NCI-H2171 treated with DMSO at 0.1 percent for 48 hours (cell line): Measurements from ENCODE around the gene ATXN2.
"Not testable (repeated sequence)": the region's sequence is repeated elsewhere in the genome, so short reads cannot be mapped to it uniquely, and the experiment has no call there.

ENCODE experiments used
- DNase-seq: peaks from one replicate; lab custom pipeline; 2025; lab: John Stamatoyannopoulos, UW

The ATXN2 gene

GRCh38 chr12:111598637-111599452 lies at the start of gene ATXN2:
TSS of gene ATXN2 (minus strand) at chr12:111599315. CDS start at chr12:111599034, 281 bp downstream.
- DNase-seq = peak; percentile 54

- DNase-seq = no peak
Measured at GRCh38 chr12:111645433-111645832, 46.3 kb upstream of the ATXN2 start.

GRCh38 chr12:111643427-111643826 lies 44.3 kb upstream of the ATXN2 start:
- DNase-seq = no peak

GRCh38 chr12:111642681-111643426 lies 43.7 kb upstream of the ATXN2 start:
- DNase-seq = no peak

- DNase-seq = no peak
Measured at GRCh38 chr12:111640506-111640905, 41.4 kb upstream of the ATXN2 start.

GRCh38 chr12:111638556-111638955 lies 39.4 kb upstream of the ATXN2 start:
- no peak for DNase-seq

- DNase-seq = no peak
Measured at GRCh38 chr12:111636209-111636945, 37.3 kb upstream of the ATXN2 start.

GRCh38 chr12:111635524-111635923 lies 36.4 kb upstream of the ATXN2 start:
- DNase-seq = no peak

GRCh38 chr12:111628505-111629260 lies 29.6 kb upstream of the ATXN2 start:
- no peak for DNase-seq

GRCh38 chr12:111626230-111626629 lies 27.1 kb upstream of the ATXN2 start:
- DNase-seq = no peak

- no peak for DNase-seq
Measured at GRCh38 chr12:111624540-111624939, 25.4 kb upstream of the ATXN2 start.

- DNase-seq = not testable (repeated sequence)
Measured at GRCh38 chr12:111617841-111618240, 18.7 kb upstream of the ATXN2 start.

GRCh38 chr12:111616177-111616623 lies 17.1 kb upstream of the ATXN2 start:
- DNase-seq = no peak

- DNase-seq = no peak
Measured at GRCh38 chr12:111607239-111607638, 8.1 kb upstream of the ATXN2 start.

GRCh38 chr12:111606767-111607230 lies 7.7 kb upstream of the ATXN2 start:
- DNase-seq = no peak

- no peak for DNase-seq
Measured at GRCh38 chr12:111605911-111606766, 7.0 kb upstream of the ATXN2 start.

- DNase-seq = not testable (repeated sequence)
Measured at GRCh38 chr12:111602857-111603256, 3.7 kb upstream of the ATXN2 start.

- DNase-seq = no peak
Measured at GRCh38 chr12:111602348-111602747, 3.2 kb upstream of the ATXN2 start.

- not testable (repeated sequence) for DNase-seq
Measured at GRCh38 chr12:111600986-111601385, 1.9 kb upstream of the ATXN2 start.

- no peak for DNase-seq
Measured at GRCh38 chr12:111600205-111600642, 1.1 kb upstream of the ATXN2 start.
